Lower leg skin (tissue), 3 donors: Measurements from ENCODE around the gene RDH12.

Experiments
- POLR2A ChIP-seq, 2 donors: fragments of 450-650 bp; IDR thresholded peaks; one replicate each; pipeline ENCODE4 v1.6.1; 2016 to 2017; ENCODE audit warnings: antibody characterized with exemption in 2 of 2, mild to moderate bottlenecking in 1 of 2, moderate library complexity in 1 of 2
- TF ChIP-seq, protein P1 (sequence below), 3 donors: fragments of 450-650 bp; IDR thresholded peaks; one replicate each; pipeline ENCODE4 v1.5.1; 2016; ENCODE audit warnings: antibody characterized with exemption in 3 of 3, mild to moderate bottlenecking in 3 of 3, moderate library complexity in 2 of 3

DNA sequence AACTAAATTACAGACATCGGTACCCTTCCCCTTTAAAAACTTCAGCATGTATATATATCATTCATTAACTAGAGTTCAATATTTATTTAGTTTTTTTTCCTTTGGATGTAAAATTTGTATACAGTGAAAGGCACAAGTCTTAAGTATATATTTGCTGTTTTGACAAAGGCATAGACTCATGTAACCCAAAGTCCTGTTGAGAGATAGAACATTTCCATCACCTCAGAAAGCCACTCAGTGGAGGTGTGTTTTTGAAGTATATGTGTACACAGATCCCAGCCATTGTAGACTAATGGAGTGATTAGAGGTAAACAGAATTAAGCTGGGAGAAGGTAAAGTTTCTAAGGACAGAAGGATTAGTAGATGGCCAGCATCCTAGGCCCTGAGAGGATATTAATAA is 15.4 kb downstream of the RDH12 start:
- TF ChIP-seq, protein P1, sequence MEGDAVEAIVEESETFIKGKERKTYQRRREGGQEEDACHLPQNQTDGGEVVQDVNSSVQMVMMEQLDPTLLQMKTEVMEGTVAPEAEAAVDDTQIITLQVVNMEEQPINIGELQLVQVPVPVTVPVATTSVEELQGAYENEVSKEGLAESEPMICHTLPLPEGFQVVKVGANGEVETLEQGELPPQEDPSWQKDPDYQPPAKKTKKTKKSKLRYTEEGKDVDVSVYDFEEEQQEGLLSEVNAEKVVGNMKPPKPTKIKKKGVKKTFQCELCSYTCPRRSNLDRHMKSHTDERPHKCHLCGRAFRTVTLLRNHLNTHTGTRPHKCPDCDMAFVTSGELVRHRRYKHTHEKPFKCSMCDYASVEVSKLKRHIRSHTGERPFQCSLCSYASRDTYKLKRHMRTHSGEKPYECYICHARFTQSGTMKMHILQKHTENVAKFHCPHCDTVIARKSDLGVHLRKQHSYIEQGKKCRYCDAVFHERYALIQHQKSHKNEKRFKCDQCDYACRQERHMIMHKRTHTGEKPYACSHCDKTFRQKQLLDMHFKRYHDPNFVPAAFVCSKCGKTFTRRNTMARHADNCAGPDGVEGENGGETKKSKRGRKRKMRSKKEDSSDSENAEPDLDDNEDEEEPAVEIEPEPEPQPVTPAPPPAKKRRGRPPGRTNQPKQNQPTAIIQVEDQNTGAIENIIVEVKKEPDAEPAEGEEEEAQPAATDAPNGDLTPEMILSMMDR (IDR thresholded peaks at IDR 0.05): no peak
- no peak for TF ChIP-seq POLR2A (IDR thresholded peaks at IDR 0.05)
